Chondrocyte (in vitro differentiated cells): Measurements from ENCODE around the gene MAST3. TPM values are rescaled to one million over a fixed set of nuclear protein-coding genes. Genes with fewer than 3 reads are reported as not detected.

Source experiments
- DNase-seq: peaks from one replicate; pipeline ENCODE4 v3.0.0; 2021; ENCODE audit warnings: mixed read lengths, low spot score
- H3K27ac Mint-ChIP-seq: one replicate; pipeline ENCODE4 v1.8.0; 2021; ENCODE audit warnings: mild to moderate bottlenecking, moderate library complexity, mixed read lengths; ENCODE audit not compliant: unreplicated experiment
- H3K27me3 Mint-ChIP-seq: 2 replicates; pipeline ENCODE4 v1.8.0; 2021; ENCODE audit warnings: low read depth, mixed read lengths
- H3K36me3 Mint-ChIP-seq: 2 replicates; pipeline ENCODE4 v1.8.0; 2021; ENCODE audit warnings: low read depth, mixed read lengths
- H3K4me1 Mint-ChIP-seq: 2 replicates; pipeline ENCODE4 v1.8.0; 2021; ENCODE audit warnings: low read depth, mild to moderate bottlenecking, mixed read lengths
- H3K4me3 Mint-ChIP-seq: one replicate; pipeline ENCODE4 v1.8.0; 2021; ENCODE audit warnings: mild to moderate bottlenecking, moderate library complexity, mixed read lengths; ENCODE audit not compliant: unreplicated experiment
- H3K9me3 Mint-ChIP-seq: 2 replicates; pipeline ENCODE4 v1.8.0; 2021; ENCODE audit warnings: low read depth, mixed read lengths
- total RNA-seq: library from RNA; stranded (reverse); gene quantifications from 3 replicates; pipeline ENCODE4 v1.2.1, GENCODE V29; 2021
- TF ChIP-seq, protein P1 (sequence below): fragments of 200-600 bp; sonication (generic); IDR thresholded peaks from 2 replicates; pipeline ENCODE4 v1.5.0; 2021; ENCODE audit warnings: antibody characterized with exemption, mild to moderate bottlenecking, moderate library complexity

MAST3 gene
- total RNA-seq, 1 donor from 2014 or later, result 10.1 TPM

GRCh38 chr19:18144361-18144760, 46.8 kb downstream of the MAST3 start:
- no peaks in the 10 kb centered on the region for H3K9me3 Mint-ChIP-seq
- H3K4me1 Mint-ChIP-seq, result no peaks in the 10 kb centered on the region
- DNase-seq, result no peak
- peaks cover 20% of the 10 kb centered on the region for H3K36me3 Mint-ChIP-seq
- no peak overlapping the region for H3K27ac Mint-ChIP-seq
- H3K27me3 Mint-ChIP-seq, result no peaks in the 10 kb centered on the region
- no peak overlapping the region for H3K4me3 Mint-ChIP-seq
- TF ChIP-seq, protein P1, sequence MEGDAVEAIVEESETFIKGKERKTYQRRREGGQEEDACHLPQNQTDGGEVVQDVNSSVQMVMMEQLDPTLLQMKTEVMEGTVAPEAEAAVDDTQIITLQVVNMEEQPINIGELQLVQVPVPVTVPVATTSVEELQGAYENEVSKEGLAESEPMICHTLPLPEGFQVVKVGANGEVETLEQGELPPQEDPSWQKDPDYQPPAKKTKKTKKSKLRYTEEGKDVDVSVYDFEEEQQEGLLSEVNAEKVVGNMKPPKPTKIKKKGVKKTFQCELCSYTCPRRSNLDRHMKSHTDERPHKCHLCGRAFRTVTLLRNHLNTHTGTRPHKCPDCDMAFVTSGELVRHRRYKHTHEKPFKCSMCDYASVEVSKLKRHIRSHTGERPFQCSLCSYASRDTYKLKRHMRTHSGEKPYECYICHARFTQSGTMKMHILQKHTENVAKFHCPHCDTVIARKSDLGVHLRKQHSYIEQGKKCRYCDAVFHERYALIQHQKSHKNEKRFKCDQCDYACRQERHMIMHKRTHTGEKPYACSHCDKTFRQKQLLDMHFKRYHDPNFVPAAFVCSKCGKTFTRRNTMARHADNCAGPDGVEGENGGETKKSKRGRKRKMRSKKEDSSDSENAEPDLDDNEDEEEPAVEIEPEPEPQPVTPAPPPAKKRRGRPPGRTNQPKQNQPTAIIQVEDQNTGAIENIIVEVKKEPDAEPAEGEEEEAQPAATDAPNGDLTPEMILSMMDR, result no peak

DNA sequence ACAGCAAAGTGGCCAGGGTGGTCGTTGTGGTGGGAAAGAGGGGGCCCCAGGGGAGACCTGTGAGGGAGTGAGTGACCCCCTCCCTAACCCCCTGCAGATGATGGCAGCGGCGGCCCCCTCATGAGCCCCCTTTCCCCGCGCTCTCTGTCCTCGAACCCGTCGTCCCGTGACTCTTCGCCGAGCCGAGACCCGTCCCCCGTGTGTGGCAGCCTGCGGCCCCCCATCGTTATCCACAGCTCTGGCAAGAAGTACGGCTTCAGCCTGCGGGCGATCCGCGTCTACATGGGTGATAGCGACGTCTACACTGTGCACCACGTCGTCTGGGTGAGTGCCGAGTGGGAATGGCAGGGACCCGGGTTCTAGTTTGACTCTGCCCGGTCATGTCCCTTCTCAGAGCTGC, 47.3 kb downstream of the MAST3 start:
- Mint-ChIP-seq H3K36me3 (peaks cover 20% of the 10 kb centered on the region), H3K9me3 (no peaks in the 10 kb centered on the region), H3K27me3 (no peaks in the 10 kb centered on the region), H3K4me3 (no peak overlapping the region), H3K27ac (no peak overlapping the region), H3K4me1 (no peaks in the 10 kb centered on the region)
- no peak for DNase-seq
- TF ChIP-seq, protein P1, result no peak

DNA sequence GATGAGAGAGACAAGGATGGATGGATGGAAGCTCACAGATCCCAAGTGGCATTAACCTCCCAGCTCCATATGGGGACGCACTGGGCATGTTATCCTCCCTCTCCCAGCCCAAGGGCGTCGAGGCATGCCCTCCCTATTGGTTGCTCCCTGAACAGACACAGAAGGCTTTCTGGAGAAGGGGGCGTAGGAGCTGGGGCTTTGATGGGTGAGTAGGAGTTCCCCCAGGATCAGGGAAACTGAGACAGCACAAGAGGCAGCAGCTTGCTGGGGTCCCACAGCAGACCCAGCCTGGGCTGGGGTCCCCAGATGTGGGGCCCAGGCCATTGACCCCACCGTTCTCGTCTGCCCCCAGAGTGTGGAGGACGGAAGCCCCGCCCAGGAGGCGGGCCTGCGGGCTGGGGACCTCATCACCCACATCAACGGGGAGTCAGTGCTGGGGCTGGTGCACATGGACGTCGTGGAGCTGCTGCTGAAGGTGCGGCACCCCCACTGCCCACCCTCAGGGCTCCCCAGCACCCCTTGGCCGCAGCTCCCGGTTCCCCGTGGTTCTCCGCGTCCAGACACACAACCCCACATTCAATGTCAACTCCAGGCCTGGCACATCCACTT, 47.9 kb downstream of the MAST3 start:
- Mint-ChIP-seq H3K9me3 (no peaks in the 10 kb centered on the region), H3K27me3 (no peaks in the 10 kb centered on the region), H3K36me3 (peaks cover 17% of the 10 kb centered on the region), H3K27ac (no peak overlapping the region), H3K4me3 (no peak overlapping the region), H3K4me1 (no peaks in the 10 kb centered on the region)
- TF ChIP-seq, protein P1, result no peak
- no peak for DNase-seq

DNA sequence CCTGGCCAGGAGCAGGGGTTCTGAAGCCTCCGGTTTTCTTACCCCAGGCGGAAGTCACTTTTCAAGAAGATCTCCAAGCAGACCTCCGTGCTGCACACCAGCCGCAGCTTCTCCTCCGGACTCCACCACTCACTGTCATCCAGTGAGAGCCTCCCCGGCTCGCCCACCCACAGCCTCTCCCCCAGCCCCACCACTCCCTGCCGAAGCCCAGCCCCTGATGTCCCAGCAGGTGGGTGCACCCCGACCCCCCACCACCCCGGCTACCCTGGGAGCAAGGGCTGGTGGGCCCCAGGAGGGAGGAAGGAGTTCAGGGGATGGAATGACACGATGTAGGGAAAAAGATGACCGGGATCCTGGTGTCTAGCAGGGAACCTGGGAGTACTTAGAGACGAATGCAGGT, 49.8 kb downstream of the MAST3 start:
- TF ChIP-seq, protein P1, result no peak
- Mint-ChIP-seq H3K4me1 (peaks cover 9% of the 10 kb centered on the region), H3K27ac (no peak overlapping the region), H3K27me3 (no peaks in the 10 kb centered on the region), H3K36me3 (peaks cover 14% of the 10 kb centered on the region), H3K9me3 (no peaks in the 10 kb centered on the region), H3K4me3 (no peak overlapping the region)
- DNase-seq, result no peak

- peaks cover 11% of the 10 kb centered on the region for H3K36me3 Mint-ChIP-seq
- no peak for DNase-seq
- TF ChIP-seq, protein P1, result no peak
- H3K9me3 Mint-ChIP-seq, result no peaks in the 10 kb centered on the region
- no peak overlapping the region for H3K27ac Mint-ChIP-seq
- no peaks in the 10 kb centered on the region for H3K27me3 Mint-ChIP-seq
- H3K4me1 Mint-ChIP-seq, result peaks cover 18% of the 10 kb centered on the region
- no peak overlapping the region for H3K4me3 Mint-ChIP-seq
Observed at GRCh38 chr19:18149596-18149975, 52.0 kb downstream of the MAST3 start.
